ENCODE results near the gene GLYATL3.

GLYATL3 gene

DNA sequence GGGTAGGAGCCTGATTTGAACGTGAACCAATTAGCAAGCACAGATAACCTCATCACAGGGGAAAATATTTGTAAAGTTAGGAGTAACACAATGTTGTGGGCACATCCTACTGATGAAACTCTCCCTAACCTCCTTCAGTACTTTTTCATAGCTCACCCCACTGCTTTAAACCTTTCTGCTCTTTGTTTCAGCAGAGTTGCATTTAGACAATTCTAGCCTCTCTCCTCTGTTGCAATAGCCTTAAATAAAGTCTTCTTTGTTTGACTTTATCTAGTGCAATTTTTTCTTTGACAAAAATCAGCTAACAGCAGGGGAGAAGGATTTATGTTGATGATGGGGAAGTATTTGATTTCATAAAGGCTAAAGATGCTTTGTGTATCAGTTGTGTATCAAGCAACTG, 64.8 kb downstream of the GLYATL3 start:
- TF ChIP-seq, protein P1, sequence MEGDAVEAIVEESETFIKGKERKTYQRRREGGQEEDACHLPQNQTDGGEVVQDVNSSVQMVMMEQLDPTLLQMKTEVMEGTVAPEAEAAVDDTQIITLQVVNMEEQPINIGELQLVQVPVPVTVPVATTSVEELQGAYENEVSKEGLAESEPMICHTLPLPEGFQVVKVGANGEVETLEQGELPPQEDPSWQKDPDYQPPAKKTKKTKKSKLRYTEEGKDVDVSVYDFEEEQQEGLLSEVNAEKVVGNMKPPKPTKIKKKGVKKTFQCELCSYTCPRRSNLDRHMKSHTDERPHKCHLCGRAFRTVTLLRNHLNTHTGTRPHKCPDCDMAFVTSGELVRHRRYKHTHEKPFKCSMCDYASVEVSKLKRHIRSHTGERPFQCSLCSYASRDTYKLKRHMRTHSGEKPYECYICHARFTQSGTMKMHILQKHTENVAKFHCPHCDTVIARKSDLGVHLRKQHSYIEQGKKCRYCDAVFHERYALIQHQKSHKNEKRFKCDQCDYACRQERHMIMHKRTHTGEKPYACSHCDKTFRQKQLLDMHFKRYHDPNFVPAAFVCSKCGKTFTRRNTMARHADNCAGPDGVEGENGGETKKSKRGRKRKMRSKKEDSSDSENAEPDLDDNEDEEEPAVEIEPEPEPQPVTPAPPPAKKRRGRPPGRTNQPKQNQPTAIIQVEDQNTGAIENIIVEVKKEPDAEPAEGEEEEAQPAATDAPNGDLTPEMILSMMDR (IDR thresholded peaks at IDR 0.05; ENCODE audit: low read depth, low read length): no peak
- no peak for DNase-seq

DNA sequence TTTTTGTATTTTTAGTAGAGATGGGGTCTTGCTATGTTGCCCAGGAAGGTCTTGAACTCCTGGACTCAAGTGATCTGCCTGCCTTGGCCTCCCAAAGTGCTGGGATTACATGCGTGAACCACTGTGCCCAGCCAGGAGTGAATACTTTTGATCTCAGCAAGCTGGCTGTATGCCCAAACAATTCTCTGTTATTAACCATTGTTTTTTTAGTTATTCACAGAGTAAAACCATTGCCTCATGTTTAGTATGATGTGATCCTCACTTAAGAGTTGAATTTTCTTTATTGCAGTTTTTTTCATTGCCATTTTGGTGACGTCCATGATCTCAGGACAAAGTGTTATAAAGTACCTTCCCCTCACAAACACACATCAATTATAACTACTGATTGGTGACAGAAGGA, 65.5 kb downstream of the GLYATL3 start:
- DNase-seq: no peak
- Histone ChIP-seq H3K9me3 (no peaks in the 10 kb centered on the region), H3K27me3 (no peaks in the 10 kb centered on the region), H3K4me3 (ENCODE audit: low read depth, low read length) (no peak overlapping the region), H3K4me1 (peaks cover 5% of the 10 kb centered on the region), H3K36me3 (no peaks in the 10 kb centered on the region)
- TF ChIP-seq, protein P1 (IDR thresholded peaks at IDR 0.05; ENCODE audit: low read depth, low read length): no peak

More for the DNA sequence above, 64.8 kb downstream of the GLYATL3 start:
- Histone ChIP-seq H3K36me3 (no peaks in the 10 kb centered on the region), H3K4me1 (peaks cover 4% of the 10 kb centered on the region; the same call in 1 of the 2 replicates), H3K9me3 (no peaks in the 10 kb centered on the region), H3K27me3 (no peaks in the 10 kb centered on the region), H3K4me3 (ENCODE audit: low read depth, low read length) (no peak overlapping the region)

DNA sequence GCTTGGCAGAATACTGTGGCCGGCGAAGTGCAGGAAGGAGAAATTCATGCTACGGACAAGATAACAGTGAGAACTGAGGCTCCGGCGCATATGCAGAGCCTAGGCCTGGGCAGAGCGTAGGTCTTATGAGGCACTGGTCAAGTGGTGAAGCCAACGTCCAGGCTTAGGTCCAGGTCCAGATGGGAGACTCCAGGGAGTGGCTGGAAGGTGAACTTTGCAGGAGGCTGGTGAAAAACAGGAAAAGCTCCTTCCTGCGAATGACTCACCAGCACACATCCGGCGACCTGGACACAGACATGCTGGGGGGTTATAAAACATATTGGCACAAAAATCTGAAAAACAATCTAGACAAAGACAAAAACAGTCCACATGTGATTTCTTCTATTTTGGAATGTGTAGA, 66.1 kb downstream of the GLYATL3 start:
- no peaks in the 10 kb centered on the region for H3K36me3 ChIP-seq
- no peaks in the 10 kb centered on the region for H3K9me3 ChIP-seq
- TF ChIP-seq, protein P1 (IDR thresholded peaks at IDR 0.05; ENCODE audit: low read depth, low read length): no peak
- no peaks in the 10 kb centered on the region for H3K27me3 ChIP-seq
- peaks cover 9% of the 10 kb centered on the region for H3K4me1 ChIP-seq
- no peak overlapping the region for H3K4me3 ChIP-seq (ENCODE audit: low read depth, low read length)
- DNase-seq: no peak

DNA sequence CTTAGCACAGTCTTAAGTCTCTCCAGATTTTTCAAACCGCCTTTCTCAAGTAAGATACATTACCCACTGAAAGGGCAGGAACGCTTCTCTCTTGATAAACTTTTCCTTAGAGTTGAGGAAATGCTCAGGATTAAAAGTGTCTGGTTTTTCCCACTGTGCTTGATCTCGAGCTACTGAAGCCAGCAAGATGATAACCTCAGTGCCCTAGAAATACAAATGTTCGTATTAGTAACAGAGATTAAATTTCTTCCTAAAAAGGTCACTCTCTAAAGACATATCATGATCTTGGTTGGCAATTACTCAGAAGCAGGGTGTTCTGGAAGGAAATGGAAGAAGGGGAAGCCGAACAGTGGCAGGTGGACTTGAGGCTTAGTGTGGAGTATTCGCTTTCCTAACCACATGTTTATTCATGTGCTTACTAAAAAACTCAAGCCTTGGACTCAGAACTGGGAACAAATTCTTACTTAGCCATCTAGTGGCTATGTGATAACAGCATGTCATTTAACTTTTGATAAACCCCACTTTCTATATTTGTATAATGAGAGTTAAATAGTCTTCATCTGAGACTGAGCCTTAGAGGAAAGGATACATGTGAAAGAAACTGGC, 70.9 kb downstream of the GLYATL3 start:
- DNase-seq: no peak
- peaks cover 8% of the 10 kb centered on the region for H3K4me1 ChIP-seq
- TF ChIP-seq, protein P1 (IDR thresholded peaks at IDR 0.05; ENCODE audit: low read depth, low read length): peak; percentile 19; the same call in 1 of the 2 replicates
- no peaks in the 10 kb centered on the region for H3K9me3 ChIP-seq
- no peaks in the 10 kb centered on the region for H3K27me3 ChIP-seq
- no peaks in the 10 kb centered on the region for H3K36me3 ChIP-seq
- H3K4me3 ChIP-seq (ENCODE audit: low read depth, low read length): no peak overlapping the region; the same call in 1 of the 2 replicates

DNA sequence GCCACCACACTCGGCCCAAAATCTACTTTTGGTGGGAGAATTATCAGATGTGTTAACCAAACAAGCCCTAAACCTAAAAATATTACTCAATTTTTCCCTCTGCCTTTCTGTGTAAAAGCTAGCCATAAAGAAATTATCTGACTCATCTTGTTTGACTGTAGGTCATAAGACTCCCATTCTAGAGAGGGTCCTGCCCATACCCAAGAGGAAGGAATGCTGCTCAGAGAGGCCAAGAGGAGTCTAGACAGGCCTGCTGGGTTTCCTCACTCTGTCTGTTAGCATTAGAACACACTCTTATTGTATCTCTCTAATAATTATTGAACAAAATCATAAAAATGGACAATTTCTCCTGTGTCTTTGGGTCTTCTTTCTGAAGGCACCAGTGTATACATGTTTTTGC, 76.9 kb downstream of the GLYATL3 start:
- no peak overlapping the region for H3K4me3 ChIP-seq (ENCODE audit: low read depth, low read length)
- no peaks in the 10 kb centered on the region for H3K4me1 ChIP-seq
- TF ChIP-seq, protein P1 (IDR thresholded peaks at IDR 0.05; ENCODE audit: low read depth, low read length): no peak
- H3K27me3 ChIP-seq: no peaks in the 10 kb centered on the region
- no peaks in the 10 kb centered on the region for H3K36me3 ChIP-seq
- H3K9me3 ChIP-seq: no peaks in the 10 kb centered on the region
- no peak for DNase-seq
